DND-41 (cell line): ENCODE measurements around the gene USP10.

Source experiments
- ATAC-seq: fragments of 200-7000 bp; cut with Tn5 transposase; 3 replicates; pipeline ENCODE4 v1.9.1; 2021; ENCODE audit warnings: low read depth; ENCODE audit not compliant: insufficient read depth
- DNase-seq: peaks from one replicate; pipeline ENCODE4 v3.0.0-alpha.2; 2020
- H2AFZ ChIP-seq: 2 replicates; pipeline ENCODE4 v1.6.0; 2012; ENCODE audit warnings: low read depth, low read length
- H3K27ac ChIP-seq: 2 replicates; pipeline ENCODE4 v1.5.1; 2012; ENCODE audit warnings: low read length, inconsistent platforms
- H3K27me3 ChIP-seq: fragments of 200-600 bp; sonication (generic); 2 replicates; pipeline ENCODE4 v1.6.0; 2012; ENCODE audit warnings: low read length, mild to moderate bottlenecking, inconsistent platforms; ENCODE audit not compliant: insufficient read depth, poor library complexity
- H3K36me3 ChIP-seq: 2 replicates; pipeline ENCODE4 v1.5.1; 2012; ENCODE audit warnings: low read length, inconsistent platforms; ENCODE audit not compliant: insufficient read depth
- H3K4me1 ChIP-seq: 2 replicates; pipeline ENCODE4 v1.5.1; 2012; ENCODE audit warnings: mild to moderate bottlenecking, low read length; ENCODE audit not compliant: insufficient read depth
- H3K4me2 ChIP-seq: 2 replicates; pipeline ENCODE4 v1.6.0; 2012; ENCODE audit warnings: mild to moderate bottlenecking, moderate library complexity, low read length, inconsistent platforms; ENCODE audit not compliant: insufficient read depth
- H3K4me3 ChIP-seq, 2 experiments: fragments of 200-600 bp in 1 of 2; shearing (Covaris generic) in 1 of 2; 2 replicates each; pipeline ENCODE4 v1.5.1; 2012 to 2016; ENCODE audit warnings: inconsistent platforms in 2 of 2, low read length in 2 of 2, mild to moderate bottlenecking in 2 of 2, low read depth in 1 of 2, moderate library complexity in 1 of 2
- H3K79me2 ChIP-seq: 2 replicates; pipeline ENCODE4 v1.6.0; 2012; ENCODE audit warnings: low read length, inconsistent platforms; ENCODE audit not compliant: insufficient read depth
- H3K9ac ChIP-seq: 2 replicates; pipeline ENCODE4 v1.6.0; 2012; ENCODE audit warnings: low read depth, mild to moderate bottlenecking, inconsistent platforms, low read length, moderate library complexity
- H3K9me3 ChIP-seq: 2 replicates; pipeline ENCODE4 v1.5.1; 2012; ENCODE audit warnings: low read length, moderate library complexity, mild to moderate bottlenecking, inconsistent platforms; ENCODE audit not compliant: insufficient read depth, severe bottlenecking
- H4K20me1 ChIP-seq: 2 replicates; pipeline ENCODE4 v1.6.0; 2012; ENCODE audit warnings: low read length; ENCODE audit not compliant: insufficient read depth
- CTCF ChIP-seq: IDR thresholded peaks from 2 replicates; pipeline ENCODE4 v1.5.1; 2012; ENCODE audit warnings: borderline replicate concordance, low read length, moderate library complexity, mild to moderate bottlenecking; ENCODE audit not compliant: poor library complexity, severe bottlenecking; ENCODE audit errors: extremely low read depth
- EZH2 ChIP-seq: IDR thresholded peaks from 3 replicates; pipeline ENCODE4 v1.6.1; 2012; ENCODE audit warnings: borderline replicate concordance, low read depth, mild to moderate bottlenecking, moderate library complexity, low read length, inconsistent platforms; ENCODE audit not compliant: severe bottlenecking

USP10 gene

GRCh38 chr16:84712138-84712671 is 12.4 kb downstream of the USP10 start:
- ATAC-seq: 0 out of 3 replicates have a peak, but pooled peaks have one; percentile 29
- no peak overlapping the region for H3K4me2 ChIP-seq
- H3K9ac ChIP-seq: no peak overlapping the region
- peaks cover 7% of the 10 kb centered on the region; the same call in 1 of the 2 replicates for H3K4me1 ChIP-seq
- no peaks in the 10 kb centered on the region for H3K9me3 ChIP-seq
- peaks cover 99% of the 10 kb centered on the region for H3K79me2 ChIP-seq
- H3K4me3 ChIP-seq: no peak overlapping the region
- no peak for DNase-seq
- H3K27ac ChIP-seq: no peak overlapping the region
- TF ChIP-seq CTCF: no peak
- TF ChIP-seq EZH2: no peak
- peaks cover 31% of the 10 kb centered on the region for H3K36me3 ChIP-seq
- peaks cover 98% of the 10 kb centered on the region for H4K20me1 ChIP-seq
- no peak overlapping the region for H2AFZ ChIP-seq
- H3K27me3 ChIP-seq: no peaks in the 10 kb centered on the region

- Histone ChIP-seq H3K4me3 (no peak overlapping the region), H3K36me3 (peaks cover 39% of the 10 kb centered on the region), H3K79me2 (peaks cover 99% of the 10 kb centered on the region), H3K27ac (no peak overlapping the region), H3K9me3 (no peaks in the 10 kb centered on the region), H3K27me3 (no peaks in the 10 kb centered on the region), H3K4me2 (no peak overlapping the region), H4K20me1 (peaks cover 98% of the 10 kb centered on the region), H2AFZ (no peak overlapping the region), H3K9ac (no peak overlapping the region), H3K4me1 (peaks cover 7% of the 10 kb centered on the region; the same call in 1 of the 2 replicates)
- TF ChIP-seq CTCF (no peak), EZH2 (no peak)
- ATAC-seq: no peak
- DNase-seq: no peak
These were observed 13.3 kb downstream of the USP10 start for GRCh38 chr16:84712801-84713775.

- Histone ChIP-seq H3K9ac (no peak overlapping the region), H3K4me3 (no peak overlapping the region), H2AFZ (no peak overlapping the region), H3K36me3 (peaks cover 38% of the 10 kb centered on the region), H3K79me2 (peaks cover 99% of the 10 kb centered on the region), H3K9me3 (no peaks in the 10 kb centered on the region), H4K20me1 (peaks cover 98% of the 10 kb centered on the region), H3K4me1 (peaks cover 7% of the 10 kb centered on the region; the same call in 1 of the 2 replicates), H3K4me2 (no peak overlapping the region), H3K27me3 (no peaks in the 10 kb centered on the region), H3K27ac (no peak overlapping the region)
- DNase-seq (peak; percentile 24), ATAC-seq (peak; percentile 80)
- no peak for TF ChIP-seq CTCF
- TF ChIP-seq EZH2: no peak
These were observed 14.2 kb downstream of the USP10 start for GRCh38 chr16:84714028-84714427.
